H1 (cell line): ENCODE results near the gene TMEM120B. TPM values are rescaled to one million over a fixed set of nuclear protein-coding genes. Genes with fewer than 3 reads are reported as not detected.

Experiments
- HDAC2 ChIP-seq, 2 experiments: fragments of 300-600 bp in 1 of 2; sonication (generic) in 1 of 2; IDR thresholded peaks; 2 replicates each; pipeline ENCODE4 v1.6.1; 2011 to 2012; ENCODE audit warnings: low read depth in 2 of 2, low read length in 2 of 2, mild to moderate bottlenecking in 2 of 2, moderate library complexity in 2 of 2, borderline replicate concordance in 1 of 2, inconsistent platforms in 1 of 2
- JUND ChIP-seq: IDR thresholded peaks from 2 replicates; pipeline ENCODE4 v1.6.1; 2011; ENCODE audit warnings: mild to moderate bottlenecking, improper control_type of control experiment, low read length
- SRF ChIP-seq: IDR thresholded peaks from 2 replicates; pipeline ENCODE4 v1.6.1; 2011; ENCODE audit warnings: mild to moderate bottlenecking, low read depth, low read length, moderate library complexity
- TAF1 ChIP-seq: IDR thresholded peaks from 2 replicates; pipeline ENCODE4 v1.6.1; 2011; ENCODE audit warnings: mild to moderate bottlenecking, low read depth, low read length
- polyA plus RNA-seq, 7 experiments: library from polyadenylated mRNA; depleted of rRNA in 3 of 7; stranded (reverse) in 5 of 7; unstranded in 2 of 7; fragments of >200 nt in 5 of 7; fragments of 200-250 nt in 2 of 7; gene quantifications; 1 replicate in 5 of 7; 2 replicates in 1 of 7; 4 replicates in 1 of 7; pipeline versions ENCODE4 v1.2.1 to v1.2.3, GENCODE V29; 2011 to 2013; ENCODE audit warnings: missing spikeins in 2 of 7, mixed read lengths in 2 of 7
- total RNA-seq: library from RNA; stranded (reverse); fragmentation: NEBNext Ultra II Directional; extraction: Animal tissue kit (Norgen Biotek cat#: 25700); gene quantifications from 2 replicates; pipeline ENCODE4 v1.2.1, GENCODE V29; 2021

TMEM120B gene
- total and polyA plus RNA-seq, 2 of the 8 experiments (the other 6 are each of a cell fraction or from before 2014, with no cell fraction given), result 22.0 to 29.1 TPM

- TF ChIP-seq HDAC2 (IDR thresholded peaks at IDR 0.05; ENCODE audit: borderline replicate concordance in 1 of 2, low read depth in 2 of 2, low read length in 2 of 2) (no peak), SRF (no peak), TAF1 (no peak), JUND (no peak)
Observed at GRCh38 chr12:121764808-121765207, 52.3 kb downstream of the TMEM120B start (continued).
